Vagina (tissue), 2 donors: ENCODE results near the gene KDM4C.

ENCODE experiments used
- POLR2A ChIP-seq, 2 donors: fragments of 450-650 bp; IDR thresholded peaks; one replicate each; pipeline ENCODE4 v1.6.1; 2017; ENCODE audit warnings: antibody characterized with exemption in 2 of 2, mild to moderate bottlenecking in 2 of 2, moderate library complexity in 2 of 2
- TF ChIP-seq, protein P1 (sequence below), 3 experiments: fragments of 450-650 bp in 2 of 3; fragments of 200-600 bp in 1 of 3; sonication (generic) in 1 of 3; IDR thresholded peaks; one replicate each; pipeline ENCODE4 v1.5.1; 2017 to 2019; ENCODE audit warnings: antibody characterized with exemption in 3 of 3, mild to moderate bottlenecking in 2 of 3, moderate library complexity in 2 of 3

DNA sequence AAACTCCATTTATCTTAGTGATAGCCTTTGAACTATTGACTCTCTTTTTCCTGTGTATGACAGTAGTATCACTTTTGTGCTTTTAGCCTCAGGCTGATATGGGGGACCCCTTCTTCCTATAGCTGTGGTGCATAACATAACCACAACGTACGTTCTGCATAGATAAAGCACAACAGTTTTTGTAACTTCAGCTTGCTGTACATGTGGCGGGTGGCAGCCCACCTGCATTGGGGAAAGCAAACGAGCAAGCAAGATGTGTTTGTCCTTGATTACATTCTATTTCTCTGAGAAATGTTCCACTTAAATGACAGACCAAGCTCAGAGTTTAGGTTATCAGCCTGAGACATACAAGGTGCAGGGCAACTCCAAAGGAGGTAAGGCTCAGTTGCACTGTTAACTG is 309.4 kb downstream of the KDM4C start:
- no peak for TF ChIP-seq POLR2A (IDR thresholded peaks at IDR 0.05)
- TF ChIP-seq, protein P1, sequence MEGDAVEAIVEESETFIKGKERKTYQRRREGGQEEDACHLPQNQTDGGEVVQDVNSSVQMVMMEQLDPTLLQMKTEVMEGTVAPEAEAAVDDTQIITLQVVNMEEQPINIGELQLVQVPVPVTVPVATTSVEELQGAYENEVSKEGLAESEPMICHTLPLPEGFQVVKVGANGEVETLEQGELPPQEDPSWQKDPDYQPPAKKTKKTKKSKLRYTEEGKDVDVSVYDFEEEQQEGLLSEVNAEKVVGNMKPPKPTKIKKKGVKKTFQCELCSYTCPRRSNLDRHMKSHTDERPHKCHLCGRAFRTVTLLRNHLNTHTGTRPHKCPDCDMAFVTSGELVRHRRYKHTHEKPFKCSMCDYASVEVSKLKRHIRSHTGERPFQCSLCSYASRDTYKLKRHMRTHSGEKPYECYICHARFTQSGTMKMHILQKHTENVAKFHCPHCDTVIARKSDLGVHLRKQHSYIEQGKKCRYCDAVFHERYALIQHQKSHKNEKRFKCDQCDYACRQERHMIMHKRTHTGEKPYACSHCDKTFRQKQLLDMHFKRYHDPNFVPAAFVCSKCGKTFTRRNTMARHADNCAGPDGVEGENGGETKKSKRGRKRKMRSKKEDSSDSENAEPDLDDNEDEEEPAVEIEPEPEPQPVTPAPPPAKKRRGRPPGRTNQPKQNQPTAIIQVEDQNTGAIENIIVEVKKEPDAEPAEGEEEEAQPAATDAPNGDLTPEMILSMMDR (IDR thresholded peaks at IDR 0.05), result no peak
